PC-3 (cell line): ENCODE measurements around the gene PIK3IP1. TPM values are rescaled to one million over a fixed set of nuclear protein-coding genes. Genes with fewer than 3 reads are reported as not detected.

Experiments
- ATAC-seq: fragments of 200-7000 bp; cut with Tn5 transposase; 2 replicates; pipeline ENCODE4 v1.9.1; 2020; ENCODE audit warnings: mild to moderate bottlenecking, moderate library complexity
- BruUV-seq: library from RNA; stranded (reverse); fragments of 400-500 nt; replicated peaks from 2 replicates; lab custom pipeline; 2021; lab: Mats Ljungman, UMichigan
- CTCF ChIA-PET: fragments of 300-600 bp; sonication (Branson Sonifier 250); formaldehyde crosslinking; loops from one replicate; lab custom pipeline; 2022; ENCODE audit warnings: antibody characterized with exemption; lab: Charles Lee
- POLR2A ChIA-PET: fragments of 300-600 bp; sonication (Branson Sonifier 250); formaldehyde crosslinking; loops from one replicate; lab custom pipeline; 2022; ENCODE audit warnings: antibody characterized with exemption; ENCODE audit not compliant: unreplicated experiment; lab: Charles Lee
- DNase-seq: peaks from one replicate; pipeline ENCODE4 v3.0.0-alpha.2; 2015
- H2AFZ ChIP-seq: fragments of 300-600 bp; sonication (generic); 2 replicates; pipeline ENCODE4 v1.6.0; 2016; ENCODE audit warnings: antibody characterized with exemption, low read length
- H3F3A ChIP-seq: fragments of 300-600 bp; sonication (generic); one replicate; pipeline ENCODE4 v1.6.0; 2017; ENCODE audit warnings: antibody characterized with exemption, low read length, control low read depth, mild to moderate bottlenecking; ENCODE audit not compliant: unreplicated experiment
- H3K27ac ChIP-seq: fragments of 300-600 bp; sonication (generic); 2 replicates; pipeline ENCODE4 v1.5.1; 2016; ENCODE audit warnings: mild to moderate bottlenecking, low read length
- H3K27me3 ChIP-seq: fragments of 300-600 bp; sonication (generic); 2 replicates; pipeline ENCODE4 v1.6.1; 2016; ENCODE audit warnings: low read length, mixed read lengths
- H3K36me3 ChIP-seq: fragments of 300-600 bp; sonication (generic); 2 replicates; pipeline ENCODE4 v1.6.1; 2016; ENCODE audit warnings: low read depth, mixed run types, low read length, mixed read lengths
- H3K4me1 ChIP-seq: fragments of 300-600 bp; sonication (generic); 2 replicates; pipeline ENCODE4 v1.5.1; 2016; ENCODE audit warnings: low read length; ENCODE audit not compliant: insufficient read depth
- H3K4me2 ChIP-seq: fragments of 300-600 bp; sonication (generic); 2 replicates; pipeline ENCODE4 v1.6.0; 2016; ENCODE audit warnings: low read length
- H3K4me3 ChIP-seq: fragments of 300-600 bp; sonication (generic); 2 replicates; pipeline ENCODE4 v1.5.1; 2016; ENCODE audit warnings: mild to moderate bottlenecking, low read length, mixed read lengths
- H3K79me2 ChIP-seq: fragments of 300-600 bp; sonication (generic); 2 replicates; pipeline ENCODE4 v1.6.1; 2017; ENCODE audit warnings: low read length, mixed read lengths
- H3K9ac ChIP-seq: fragments of 300-600 bp; sonication (generic); 2 replicates; pipeline ENCODE4 v1.6.0; 2016; ENCODE audit warnings: mild to moderate bottlenecking, low read length
- H3K9me2 ChIP-seq: fragments of 300-600 bp; sonication (generic); replicated peaks from 2 replicates; pipeline ENCODE4 v1.6.1; 2016; ENCODE audit warnings: mixed run types, low read length, mixed read lengths
- H3K9me3 ChIP-seq: fragments of 300-600 bp; sonication (generic); 2 replicates; pipeline ENCODE4 v1.6.1; 2016; ENCODE audit warnings: low read length, mixed read lengths
- H4K20me1 ChIP-seq: fragments of 300-600 bp; sonication (generic); 2 replicates; pipeline ENCODE4 v1.6.1; 2016; ENCODE audit warnings: low read length, mixed read lengths
- EZH2 ChIP-seq: fragments of 300-600 bp; sonication (generic); IDR thresholded peaks from one replicate; pipeline ENCODE4 v1.6.1; 2017; ENCODE audit warnings: antibody characterized with exemption, mild to moderate bottlenecking, low read length; ENCODE audit not compliant: unreplicated experiment
- EZH2phosphoT487 ChIP-seq: fragments of 300-600 bp; sonication (generic); IDR thresholded peaks from 2 replicates; pipeline ENCODE4 v1.6.1; 2018; ENCODE audit warnings: mild to moderate bottlenecking, antibody characterized with exemption, low read length, borderline replicate concordance
- intact Hi-C: fragments of 100-400 bp; cut with micrococcal nuclease; formaldehyde crosslinking; loops from 2 replicates; pipeline ENCODE4 v1.9.0; 2023
- total RNA-seq: library from RNA; depleted of rRNA; stranded (reverse); fragments of >200 nt; gene quantifications from 2 replicates; pipeline ENCODE4 v1.2.3, GENCODE V29; 2014
- TF ChIP-seq, protein P1 (sequence below): fragments of 300-600 bp; sonication (generic); conservative IDR thresholded peaks from 2 replicates; pipeline ENCODE4 v1.5.1; 2017; ENCODE audit warnings: antibody characterized with exemption, low read depth, mild to moderate bottlenecking, low read length

Gene PIK3IP1
- total RNA-seq, 1 experiment from 2014 or later, result 1.9 TPM

DNA sequence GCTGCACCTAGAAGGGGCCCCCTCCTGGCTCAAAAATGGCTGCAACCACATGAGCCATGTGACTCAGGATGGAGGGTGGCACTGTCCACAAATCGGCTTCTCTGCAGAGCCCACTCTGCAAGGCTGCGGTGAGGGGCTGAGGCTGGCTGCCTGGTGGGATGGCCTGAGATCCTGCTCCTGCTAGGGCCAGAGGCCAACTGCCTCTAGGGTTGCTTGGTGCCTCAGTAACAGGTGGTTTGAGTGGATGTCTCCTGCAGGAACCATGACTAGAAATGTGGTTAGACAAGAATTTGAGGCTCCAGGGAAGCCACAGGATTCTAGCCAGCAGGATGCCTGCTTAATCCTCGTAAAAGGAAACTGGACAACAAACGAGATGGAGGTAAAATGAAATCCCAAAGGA is 36.7 kb upstream of the PIK3IP1 start:
- intact Hi-C loops, result no loop called here
- no peaks in the 10 kb centered on the region for H3K27me3 ChIP-seq
- no peaks in the 10 kb centered on the region for H4K20me1 ChIP-seq
- no peaks in the 10 kb centered on the region for H3F3A ChIP-seq
- no peaks in the 10 kb centered on the region for H3K9me3 ChIP-seq
- H2AFZ ChIP-seq, result no peak overlapping the region
- TF ChIP-seq EZH2phosphoT487 (no peak), EZH2 (no peak)
- TF ChIP-seq, protein P1, sequence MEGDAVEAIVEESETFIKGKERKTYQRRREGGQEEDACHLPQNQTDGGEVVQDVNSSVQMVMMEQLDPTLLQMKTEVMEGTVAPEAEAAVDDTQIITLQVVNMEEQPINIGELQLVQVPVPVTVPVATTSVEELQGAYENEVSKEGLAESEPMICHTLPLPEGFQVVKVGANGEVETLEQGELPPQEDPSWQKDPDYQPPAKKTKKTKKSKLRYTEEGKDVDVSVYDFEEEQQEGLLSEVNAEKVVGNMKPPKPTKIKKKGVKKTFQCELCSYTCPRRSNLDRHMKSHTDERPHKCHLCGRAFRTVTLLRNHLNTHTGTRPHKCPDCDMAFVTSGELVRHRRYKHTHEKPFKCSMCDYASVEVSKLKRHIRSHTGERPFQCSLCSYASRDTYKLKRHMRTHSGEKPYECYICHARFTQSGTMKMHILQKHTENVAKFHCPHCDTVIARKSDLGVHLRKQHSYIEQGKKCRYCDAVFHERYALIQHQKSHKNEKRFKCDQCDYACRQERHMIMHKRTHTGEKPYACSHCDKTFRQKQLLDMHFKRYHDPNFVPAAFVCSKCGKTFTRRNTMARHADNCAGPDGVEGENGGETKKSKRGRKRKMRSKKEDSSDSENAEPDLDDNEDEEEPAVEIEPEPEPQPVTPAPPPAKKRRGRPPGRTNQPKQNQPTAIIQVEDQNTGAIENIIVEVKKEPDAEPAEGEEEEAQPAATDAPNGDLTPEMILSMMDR, result no peak
- ChIA-PET POLR2A (no interaction called here), CTCF (no interaction called here)
- BruUV-seq, result no TSS peak
- DNase-seq (no peak), ATAC-seq (no peak)
- no peak overlapping the region for H3K4me3 ChIP-seq
- no peaks in the 10 kb centered on the region for H3K9me2 ChIP-seq
- no peaks in the 10 kb centered on the region; the same call in 1 of the 2 replicates for H3K4me1 ChIP-seq
- no peaks in the 10 kb centered on the region for H3K79me2 ChIP-seq
- no peak overlapping the region for H3K4me2 ChIP-seq
- H3K27ac ChIP-seq, result no peak overlapping the region
- H3K9ac ChIP-seq, result no peak overlapping the region
- peaks cover 12% of the 10 kb centered on the region; the same call in 1 of the 2 replicates for H3K36me3 ChIP-seq

DNA sequence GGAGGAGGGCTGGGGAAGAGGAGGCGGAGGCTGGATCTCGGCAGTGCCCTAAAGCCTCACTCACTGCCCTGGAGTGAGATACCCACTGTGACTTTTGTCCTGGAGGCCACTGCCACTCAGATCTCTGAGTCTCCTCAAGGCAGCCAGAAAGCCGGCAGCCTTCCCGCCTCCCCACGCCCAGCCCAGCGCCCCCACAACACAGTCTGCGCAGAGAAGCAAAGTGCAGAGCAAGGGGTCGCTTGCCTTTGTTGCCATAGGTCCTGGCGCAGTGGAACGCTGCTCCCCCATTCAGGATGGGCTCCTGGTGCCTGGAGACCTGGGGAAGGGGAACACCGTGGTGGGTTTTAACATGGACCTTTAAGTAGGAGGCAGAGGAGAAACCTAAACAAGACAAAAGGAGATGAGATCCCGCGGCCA is 36.3 kb upstream of the PIK3IP1 start:
- Histone ChIP-seq H3K36me3 (peaks cover 12% of the 10 kb centered on the region; the same call in 1 of the 2 replicates), H4K20me1 (no peaks in the 10 kb centered on the region), H3K27me3 (no peaks in the 10 kb centered on the region), H3K9me3 (no peaks in the 10 kb centered on the region), H3K79me2 (no peaks in the 10 kb centered on the region), H3K9me2 (no peaks in the 10 kb centered on the region), H3K27ac (no peak overlapping the region), H3K4me1 (no peaks in the 10 kb centered on the region; the same call in 1 of the 2 replicates), H2AFZ (no peak overlapping the region), H3K4me2 (no peak overlapping the region), H3K9ac (no peak overlapping the region), H3F3A (no peaks in the 10 kb centered on the region), H3K4me3 (no peak overlapping the region)
- ChIA-PET POLR2A (no interaction called here), CTCF (no interaction called here)
- intact Hi-C loops, result no loop called here
- BruUV-seq, result no TSS peak
- TF ChIP-seq EZH2, result no peak
- no peak for TF ChIP-seq EZH2phosphoT487
- TF ChIP-seq, protein P1, result no peak
- ATAC-seq (no peak), DNase-seq (no peak)

DNA sequence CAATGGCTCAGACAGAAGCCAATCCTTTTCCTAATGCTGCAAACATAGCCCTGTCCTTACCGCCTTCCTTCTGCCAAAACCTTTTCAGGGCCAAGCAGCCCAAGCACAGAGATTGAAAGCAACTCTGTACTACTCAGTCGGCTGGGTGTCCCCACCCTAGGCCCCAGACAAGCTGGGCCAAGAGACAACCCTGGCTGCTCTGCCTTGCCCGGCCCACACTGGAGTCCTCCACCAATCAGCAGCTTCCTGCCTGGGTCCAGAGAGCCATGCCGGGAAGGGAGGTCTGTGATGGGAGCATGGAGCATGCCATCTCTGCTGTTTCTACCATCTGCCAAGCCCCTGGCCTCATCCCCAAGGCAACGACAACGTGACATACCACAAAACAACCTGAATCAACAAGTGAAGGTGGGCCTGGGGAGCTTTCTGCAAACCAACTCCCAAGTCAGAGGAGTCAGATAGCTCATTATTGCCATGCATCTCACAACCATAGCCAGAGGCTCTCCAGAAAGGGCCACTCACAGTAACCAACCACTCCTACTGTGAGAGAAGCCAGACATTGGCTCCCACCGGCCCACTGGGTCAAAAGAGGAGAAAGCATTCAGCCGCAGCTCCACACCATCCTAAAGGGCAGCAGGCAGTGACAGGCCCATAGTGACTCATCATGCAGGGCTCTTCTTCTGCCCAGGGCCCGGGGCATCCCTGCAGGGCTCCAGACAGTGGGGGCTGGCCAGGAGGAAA is 35.7 kb upstream of the PIK3IP1 start:
- ATAC-seq (no peak), DNase-seq (no peak)
- peaks cover 10% of the 10 kb centered on the region; the same call in 1 of the 2 replicates for H3K36me3 ChIP-seq
- no peak overlapping the region for H3K9ac ChIP-seq
- H3K27ac ChIP-seq, result no peak overlapping the region
- H3K4me1 ChIP-seq, result no peaks in the 10 kb centered on the region; the same call in 1 of the 2 replicates
- no peaks in the 10 kb centered on the region for H3F3A ChIP-seq
- H3K9me2 ChIP-seq, result no peaks in the 10 kb centered on the region
- H3K9me3 ChIP-seq, result no peaks in the 10 kb centered on the region
- ChIA-PET CTCF (no interaction called here), POLR2A (no interaction called here)
- no peak overlapping the region for H3K4me2 ChIP-seq
- H3K4me3 ChIP-seq, result no peak overlapping the region
- no peaks in the 10 kb centered on the region for H4K20me1 ChIP-seq
- no peak for TF ChIP-seq EZH2
- TF ChIP-seq EZH2phosphoT487, result no peak
- TF ChIP-seq, protein P1, result no peak
- BruUV-seq, result no TSS peak
- no peaks in the 10 kb centered on the region for H3K79me2 ChIP-seq
- intact Hi-C loops, result no loop called here
- no peak overlapping the region for H2AFZ ChIP-seq
- no peaks in the 10 kb centered on the region for H3K27me3 ChIP-seq
